ENCODE data around the gene MYO7A.

MYO7A gene

DNA sequence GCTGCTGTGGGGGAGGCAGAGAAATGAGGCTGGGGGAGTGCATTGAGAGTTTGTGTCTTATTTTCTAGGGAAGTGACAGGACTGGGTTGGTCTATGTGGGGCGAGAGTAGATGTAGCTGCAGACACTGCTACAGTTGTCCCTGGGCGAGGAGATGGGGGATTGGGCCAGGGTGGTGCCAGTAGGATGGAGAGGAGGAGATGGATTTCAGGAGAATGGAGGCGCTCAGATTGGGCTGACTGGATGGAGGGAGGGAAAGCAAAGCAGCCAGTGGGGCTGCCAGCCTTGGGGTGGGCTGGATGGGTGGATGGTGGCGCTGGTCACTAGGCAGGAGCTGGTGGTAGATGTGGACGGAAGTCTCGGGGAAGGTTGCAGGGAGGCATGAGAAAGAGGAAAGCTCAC lies 16.1 kb upstream of the MYO7A start:
- ATAC-seq (ENCODE audit: insufficient read depth, low read depth) (no peak), DNase-seq (no peak)
- Histone ChIP-seq H3K9me3 (ENCODE audit: insufficient read depth, low read length, severe bottlenecking) (no peaks in the 10 kb centered on the region), H3K36me3 (ENCODE audit: insufficient read depth, low read length) (no peaks in the 10 kb centered on the region), H4K20me1 (ENCODE audit: insufficient read depth, low read length) (peaks cover 2% of the 10 kb centered on the region; the same call in 1 of the 2 replicates), H3K27ac (ENCODE audit: low read length) (no peak overlapping the region), H3K79me2 (ENCODE audit: insufficient read depth, low read length) (no peaks in the 10 kb centered on the region), H3K4me3 (ENCODE audit: low read depth in 1 of 2, low read length in 2 of 2) (no peak overlapping the region), H3K9ac (ENCODE audit: low read depth, low read length) (no peak overlapping the region), H3K4me1 (ENCODE audit: insufficient read depth, low read length) (no peaks in the 10 kb centered on the region), H2AFZ (ENCODE audit: low read depth, low read length) (no peak overlapping the region), H3K27me3 (ENCODE audit: insufficient read depth, low read length, poor library complexity) (no peaks in the 10 kb centered on the region), H3K4me2 (ENCODE audit: insufficient read depth, low read length) (no peak overlapping the region)
- TF ChIP-seq, protein P1, sequence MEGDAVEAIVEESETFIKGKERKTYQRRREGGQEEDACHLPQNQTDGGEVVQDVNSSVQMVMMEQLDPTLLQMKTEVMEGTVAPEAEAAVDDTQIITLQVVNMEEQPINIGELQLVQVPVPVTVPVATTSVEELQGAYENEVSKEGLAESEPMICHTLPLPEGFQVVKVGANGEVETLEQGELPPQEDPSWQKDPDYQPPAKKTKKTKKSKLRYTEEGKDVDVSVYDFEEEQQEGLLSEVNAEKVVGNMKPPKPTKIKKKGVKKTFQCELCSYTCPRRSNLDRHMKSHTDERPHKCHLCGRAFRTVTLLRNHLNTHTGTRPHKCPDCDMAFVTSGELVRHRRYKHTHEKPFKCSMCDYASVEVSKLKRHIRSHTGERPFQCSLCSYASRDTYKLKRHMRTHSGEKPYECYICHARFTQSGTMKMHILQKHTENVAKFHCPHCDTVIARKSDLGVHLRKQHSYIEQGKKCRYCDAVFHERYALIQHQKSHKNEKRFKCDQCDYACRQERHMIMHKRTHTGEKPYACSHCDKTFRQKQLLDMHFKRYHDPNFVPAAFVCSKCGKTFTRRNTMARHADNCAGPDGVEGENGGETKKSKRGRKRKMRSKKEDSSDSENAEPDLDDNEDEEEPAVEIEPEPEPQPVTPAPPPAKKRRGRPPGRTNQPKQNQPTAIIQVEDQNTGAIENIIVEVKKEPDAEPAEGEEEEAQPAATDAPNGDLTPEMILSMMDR (IDR thresholded peaks at IDR 0.05; ENCODE audit: borderline replicate concordance, extremely low read depth, low read length, poor library complexity, severe bottlenecking): no peak
- no peak for TF ChIP-seq EZH2 (IDR thresholded peaks at IDR 0.05; ENCODE audit: borderline replicate concordance, low read depth, low read length, severe bottlenecking)

DNA sequence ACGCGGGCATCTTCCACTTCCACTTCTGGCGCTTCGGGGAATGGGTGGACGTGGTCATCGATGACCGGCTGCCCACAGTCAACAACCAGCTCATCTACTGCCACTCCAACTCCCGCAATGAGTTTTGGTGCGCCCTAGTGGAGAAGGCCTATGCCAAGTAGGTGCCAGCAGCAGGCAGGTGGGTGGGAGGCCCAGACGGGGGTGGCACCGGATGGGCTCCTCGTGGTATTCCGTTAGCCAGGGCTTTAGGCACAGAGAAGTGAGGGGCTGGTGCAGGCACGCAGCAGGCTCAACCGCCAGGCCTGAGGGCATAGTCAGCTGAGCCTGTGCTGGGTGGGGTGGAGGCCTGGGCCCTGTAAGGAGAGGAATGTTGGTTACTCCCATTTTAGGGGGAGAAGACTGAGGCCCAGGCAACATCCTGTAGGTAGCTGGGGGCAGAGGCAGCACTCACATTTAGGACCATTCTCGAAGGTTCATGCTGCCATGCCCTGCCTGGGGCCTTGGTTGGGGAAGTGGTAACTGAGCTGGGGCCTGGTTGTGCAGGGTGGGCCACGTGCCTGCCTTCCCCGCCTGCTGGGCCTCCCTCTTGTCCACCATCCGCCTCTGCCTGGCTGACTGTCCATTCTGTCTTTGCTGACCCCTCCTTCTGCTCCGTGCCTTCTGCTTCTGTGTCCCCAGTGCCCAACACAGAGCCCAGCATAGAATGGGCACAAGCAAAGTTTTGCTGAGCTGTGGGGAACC lies 15.2 kb upstream of the MYO7A start:
- TF ChIP-seq EZH2 (IDR thresholded peaks at IDR 0.05; ENCODE audit: borderline replicate concordance, low read depth, low read length, severe bottlenecking): no peak
- TF ChIP-seq, protein P1 (IDR thresholded peaks at IDR 0.05; ENCODE audit: borderline replicate concordance, extremely low read depth, low read length, poor library complexity, severe bottlenecking): no peak
- H3K9me3 ChIP-seq (ENCODE audit: insufficient read depth, low read length, severe bottlenecking): no peaks in the 10 kb centered on the region
- no peak overlapping the region for H3K27ac ChIP-seq (ENCODE audit: low read length)
- no peak overlapping the region for H2AFZ ChIP-seq (ENCODE audit: low read depth, low read length)
- H3K79me2 ChIP-seq (ENCODE audit: insufficient read depth, low read length): no peaks in the 10 kb centered on the region
- H4K20me1 ChIP-seq (ENCODE audit: insufficient read depth, low read length): peaks cover 2% of the 10 kb centered on the region; the same call in 1 of the 2 replicates
- no peak for ATAC-seq (ENCODE audit: insufficient read depth, low read depth)
- H3K27me3 ChIP-seq (ENCODE audit: insufficient read depth, low read length, poor library complexity): no peaks in the 10 kb centered on the region
- no peak overlapping the region for H3K4me2 ChIP-seq (ENCODE audit: insufficient read depth, low read length)
- H3K36me3 ChIP-seq (ENCODE audit: insufficient read depth, low read length): no peaks in the 10 kb centered on the region
- no peaks in the 10 kb centered on the region for H3K4me1 ChIP-seq (ENCODE audit: insufficient read depth, low read length)
- no peak overlapping the region for H3K9ac ChIP-seq (ENCODE audit: low read depth, low read length)
- no peak overlapping the region for H3K4me3 ChIP-seq (ENCODE audit: low read depth in 1 of 2, low read length in 2 of 2)
- DNase-seq: no peak

DNA sequence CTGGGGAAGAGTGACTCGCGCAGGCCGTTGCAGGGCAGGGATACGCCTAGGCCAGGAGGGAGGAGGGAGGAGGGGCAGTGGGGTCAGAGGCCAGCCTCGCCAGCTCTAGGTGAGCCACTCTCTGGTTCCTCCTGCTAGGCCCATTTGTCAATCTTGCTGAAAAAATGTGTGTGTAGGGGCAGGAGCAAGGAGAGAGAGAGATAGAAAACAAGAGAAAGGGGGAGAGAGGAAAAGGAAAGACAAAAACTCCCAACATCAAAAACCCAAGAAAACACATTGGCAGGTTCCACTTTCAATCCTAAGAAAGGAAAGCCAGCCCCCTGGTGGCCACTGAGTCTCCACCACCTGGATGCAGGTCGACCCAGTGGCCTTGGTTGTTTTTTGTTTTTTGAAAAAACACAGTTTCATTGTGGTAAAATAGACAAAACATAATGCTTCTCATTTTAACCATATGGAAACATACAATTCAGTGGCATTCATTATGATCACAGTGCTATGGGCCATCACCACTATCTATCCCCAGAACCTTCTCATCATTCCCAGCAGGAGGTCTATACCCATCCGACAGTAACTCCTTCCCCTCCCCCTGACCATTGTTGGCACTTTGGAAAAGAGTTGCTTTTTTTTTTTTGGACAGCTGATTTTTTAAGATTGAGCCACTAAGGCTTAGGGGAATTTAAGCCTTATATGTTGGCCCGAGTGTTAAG lies 14.5 kb upstream of the MYO7A start:
- peak; percentile 57; the same call in 2 of the 3 replicates for ATAC-seq (ENCODE audit: insufficient read depth, low read depth)
- no peak overlapping the region for H3K4me2 ChIP-seq (ENCODE audit: insufficient read depth, low read length)
- no peak overlapping the region for H3K9ac ChIP-seq (ENCODE audit: low read depth, low read length)
- H3K27me3 ChIP-seq (ENCODE audit: insufficient read depth, low read length, poor library complexity): no peaks in the 10 kb centered on the region
- H3K4me3 ChIP-seq (ENCODE audit: low read depth in 1 of 2, low read length in 2 of 2): no peak overlapping the region
- H3K4me1 ChIP-seq (ENCODE audit: insufficient read depth, low read length): no peaks in the 10 kb centered on the region
- no peak overlapping the region for H2AFZ ChIP-seq (ENCODE audit: low read depth, low read length)
- H3K9me3 ChIP-seq (ENCODE audit: insufficient read depth, low read length, severe bottlenecking): no peaks in the 10 kb centered on the region
- H3K79me2 ChIP-seq (ENCODE audit: insufficient read depth, low read length): no peaks in the 10 kb centered on the region
- TF ChIP-seq, protein P1 (IDR thresholded peaks at IDR 0.05; ENCODE audit: borderline replicate concordance, extremely low read depth, low read length, poor library complexity, severe bottlenecking): peak; percentile 72
- TF ChIP-seq EZH2 (IDR thresholded peaks at IDR 0.05; ENCODE audit: borderline replicate concordance, low read depth, low read length, severe bottlenecking): no peak
- DNase-seq: peak; percentile 40
- H3K27ac ChIP-seq (ENCODE audit: low read length): no peak overlapping the region
- H3K36me3 ChIP-seq (ENCODE audit: insufficient read depth, low read length): no peaks in the 10 kb centered on the region
- peaks cover 2% of the 10 kb centered on the region; the same call in 1 of the 2 replicates for H4K20me1 ChIP-seq (ENCODE audit: insufficient read depth, low read length)

Data from DND-41 (cell line).